GM19455 (cell line): ENCODE measurements around the gene TCEANC.
"Not testable (repeated sequence)": the region's sequence is repeated elsewhere in the genome, so short reads cannot be mapped to it uniquely, and the experiment has no call there.

Experiments
- ATAC-seq: cut with Tn5 transposase; IDR thresholded peaks from one replicate; pipeline ENCODE4 v1.9.1; 2021; ENCODE audit not compliant: unreplicated experiment

Gene TCEANC

GRCh38 chrX:13652850-13653693, at the start of gene TCEANC:
TSS of gene TCEANC (plus strand) at chrX:13653141. CDS start at chrX:13662509, 9,368 bp downstream.
- peak; percentile 93 for ATAC-seq

- no peak for ATAC-seq
These were observed 47.3 kb upstream of the TCEANC start for GRCh38 chrX:13605611-13606010.

- ATAC-seq, result no peak
These were observed 45.5 kb upstream of the TCEANC start for GRCh38 chrX:13607331-13607995.

- ATAC-seq, result no peak
These were observed 45.0 kb upstream of the TCEANC start for GRCh38 chrX:13607996-13608365.

- no peak for ATAC-seq
These were observed 38.8 kb upstream of the TCEANC start for GRCh38 chrX:13614154-13614553.

GRCh38 chrX:13620207-13620606, 32.7 kb upstream of the TCEANC start:
- no peak for ATAC-seq

- no peak for ATAC-seq
These were observed 30.5 kb upstream of the TCEANC start for GRCh38 chrX:13622401-13622964.

- ATAC-seq, result no peak
These were observed 25.6 kb upstream of the TCEANC start for GRCh38 chrX:13627306-13627705.

- ATAC-seq, result not testable (repeated sequence)
These were observed 15.7 kb upstream of the TCEANC start for GRCh38 chrX:13637224-13637623.

- ATAC-seq, result no peak
These were observed 14.9 kb upstream of the TCEANC start for GRCh38 chrX:13638021-13638420.

GRCh38 chrX:13638826-13639225, 14.1 kb upstream of the TCEANC start:
- ATAC-seq, result no peak

- ATAC-seq, result not testable (repeated sequence)
These were observed 11.3 kb upstream of the TCEANC start for GRCh38 chrX:13641684-13642083.

- no peak for ATAC-seq
These were observed 7.3 kb upstream of the TCEANC start for GRCh38 chrX:13645464-13646153.

- no peak for ATAC-seq
These were observed 6.8 kb upstream of the TCEANC start for GRCh38 chrX:13646154-13646549.

- ATAC-seq, result no peak
These were observed 5.2 kb upstream of the TCEANC start for GRCh38 chrX:13647709-13648212.

GRCh38 chrX:13648336-13648735, 4.6 kb upstream of the TCEANC start:
- ATAC-seq, result not testable (repeated sequence)

- ATAC-seq, result no peak
These were observed 3.1 kb upstream of the TCEANC start for GRCh38 chrX:13649838-13650237.

- no peak for ATAC-seq
These were observed 2.6 kb upstream of the TCEANC start for GRCh38 chrX:13650318-13650717.

- ATAC-seq, result no peak
These were observed 1.8 kb upstream of the TCEANC start for GRCh38 chrX:13651150-13651549.

GRCh38 chrX:13652287-13652793, 601 bp upstream of the TCEANC start:
- no peak for ATAC-seq

GRCh38 chrX:13654116-13654515, 1.2 kb downstream of the TCEANC start:
- ATAC-seq, result no peak
